NT2/D1 (cell line): Measurements from ENCODE around the gene SDHC.
A peak's percentile ranks its signal among the peaks of the same experiment; 100 is the strongest.

Source experiments
- DNase-seq: peaks from one replicate; pipeline ENCODE4 v3.0.0-alpha.2; 2011; ENCODE audit warnings: low read depth, low spot score
- H3K27me3 ChIP-seq: 2 replicates; pipeline ENCODE4 v1.6.0; 2011; ENCODE audit warnings: mild to moderate bottlenecking; ENCODE audit not compliant: insufficient read length, insufficient read depth
- H3K36me3 ChIP-seq: 2 replicates; pipeline ENCODE4 v1.6.1; 2011; ENCODE audit warnings: mild to moderate bottlenecking, low read length, mixed read lengths; ENCODE audit not compliant: insufficient read depth, insufficient read length
- H3K4me1 ChIP-seq: 2 replicates; pipeline ENCODE4 v1.5.1; 2011; ENCODE audit not compliant: insufficient read depth, insufficient read length
- H3K4me3 ChIP-seq: 2 replicates; pipeline ENCODE4 v1.5.1; 2011; ENCODE audit warnings: low read depth; ENCODE audit not compliant: insufficient read length
- H3K9ac ChIP-seq: 2 replicates; pipeline ENCODE4 v1.6.0; 2011; ENCODE audit warnings: low read depth; ENCODE audit not compliant: insufficient read length
- H3K9me3 ChIP-seq: 2 replicates; pipeline ENCODE4 v1.5.1; 2011; ENCODE audit warnings: mild to moderate bottlenecking, low read length; ENCODE audit not compliant: insufficient read depth
- SUZ12 ChIP-seq: IDR thresholded peaks from 2 replicates; pipeline ENCODE4 v1.6.1; 2011; ENCODE audit not compliant: insufficient read length, insufficient read depth; ENCODE audit errors: extremely low read depth
- YY1 ChIP-seq: IDR thresholded peaks from 2 replicates; pipeline ENCODE4 v1.6.1; 2011; ENCODE audit not compliant: insufficient read length, insufficient read depth
- ZNF274 ChIP-seq: IDR thresholded peaks from 2 replicates; pipeline ENCODE4 v1.6.1; 2011; ENCODE audit warnings: mild to moderate bottlenecking, low read depth, low read length

Gene SDHC

DNA sequence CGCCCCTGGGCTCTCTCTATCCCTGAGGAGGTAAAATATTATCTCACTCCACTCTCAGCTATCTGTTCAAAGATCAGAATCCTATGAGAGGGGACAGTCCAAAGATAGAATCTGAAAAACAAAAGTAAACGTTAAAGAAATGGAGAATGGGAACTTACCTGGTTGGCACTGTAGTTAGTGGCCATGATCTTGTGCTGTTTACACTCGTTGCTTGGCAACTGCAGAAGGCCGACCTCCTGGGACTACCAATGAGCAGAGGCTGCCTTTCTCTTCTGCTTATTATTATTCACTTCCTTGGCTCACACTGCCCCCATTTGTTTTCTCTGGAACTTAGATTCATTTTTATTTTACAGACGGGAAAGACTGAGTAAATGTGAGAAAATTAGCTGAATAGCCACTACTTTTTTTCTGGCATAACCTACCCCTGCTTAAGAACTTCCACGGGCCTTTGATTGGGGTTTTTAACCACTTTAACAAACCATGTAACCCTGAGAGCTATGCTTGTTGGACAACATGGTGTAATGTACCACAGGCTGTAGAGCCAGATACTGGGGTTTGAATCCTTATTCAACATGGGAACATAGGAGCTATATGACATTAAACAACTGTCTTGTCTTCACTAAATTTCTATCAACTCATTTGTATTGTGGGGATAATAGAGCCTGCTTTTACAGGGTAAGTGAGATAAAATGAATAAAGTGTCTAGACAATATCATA lies 53.7 kb downstream of the SDHC start, which contains the start of gene CFAP126:
Gene CFAP126, minus strand, starts transcription at position 193 of the 717 bp plus-strand sequence. Its CDS starts 8 bp downstream, at position 185.
- Histone ChIP-seq H3K36me3 (peaks cover 49% of the 10 kb centered on the region), H3K9ac (no peak within 1 kb of the TSS), H3K4me3 (no peak within 1 kb of the TSS), H3K9me3 (no peaks in the 10 kb centered on the region), H3K4me1 (no peaks in the 10 kb centered on the region), H3K27me3 (no peaks in the 10 kb centered on the region)
- DNase-seq, result peak; percentile 64
- TF ChIP-seq YY1 (no peak), SUZ12 (no peak), ZNF274 (no peak)

- no peak overlapping the region for H3K4me3 ChIP-seq
- H3K9ac ChIP-seq, result no peak overlapping the region
- DNase-seq, result no peak
- no peaks in the 10 kb centered on the region for H3K4me1 ChIP-seq
- H3K27me3 ChIP-seq, result no peaks in the 10 kb centered on the region
- TF ChIP-seq ZNF274, result no peak
- no peak for TF ChIP-seq YY1
- TF ChIP-seq SUZ12, result no peak
- peaks cover 1% of the 10 kb centered on the region for H3K36me3 ChIP-seq
- no peaks in the 10 kb centered on the region for H3K9me3 ChIP-seq
Measured at GRCh38 chr1:161373442-161373841, 59.3 kb downstream of the SDHC start.

- Histone ChIP-seq H3K4me1 (no peaks in the 10 kb centered on the region), H3K4me3 (no peak overlapping the region), H3K36me3 (no peaks in the 10 kb centered on the region), H3K9ac (no peak overlapping the region), H3K27me3 (no peaks in the 10 kb centered on the region), H3K9me3 (no peaks in the 10 kb centered on the region)
- no peak for TF ChIP-seq YY1
- TF ChIP-seq SUZ12, result no peak
- no peak for TF ChIP-seq ZNF274
- DNase-seq, result no peak
Measured at GRCh38 chr1:161374373-161374772, 60.2 kb downstream of the SDHC start.

DNA sequence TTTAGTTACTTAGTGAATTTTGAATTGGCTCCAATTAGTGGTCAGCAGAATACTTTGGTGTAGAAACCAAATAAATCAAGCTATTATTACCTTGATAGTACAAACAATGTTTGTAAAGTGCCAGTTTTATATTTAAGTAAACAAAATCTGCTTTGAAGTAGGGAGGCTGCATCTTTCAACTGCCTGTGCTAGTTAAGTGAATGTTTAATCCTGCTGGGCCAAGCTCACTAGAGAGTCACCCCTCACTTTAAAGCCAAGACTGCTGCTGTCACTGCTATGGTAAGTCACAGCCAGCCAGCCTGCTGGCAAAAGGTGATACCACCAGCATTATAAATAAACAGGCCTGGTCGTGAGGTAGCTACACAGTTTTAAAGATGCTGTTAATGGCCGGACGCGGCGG lies 63.8 kb downstream of the SDHC start:
- Histone ChIP-seq H3K36me3 (no peaks in the 10 kb centered on the region), H3K9me3 (no peaks in the 10 kb centered on the region), H3K27me3 (no peaks in the 10 kb centered on the region), H3K9ac (no peak overlapping the region), H3K4me3 (no peak overlapping the region), H3K4me1 (no peaks in the 10 kb centered on the region)
- TF ChIP-seq ZNF274 (no peak), SUZ12 (no peak), YY1 (no peak)
- no peak for DNase-seq

DNA sequence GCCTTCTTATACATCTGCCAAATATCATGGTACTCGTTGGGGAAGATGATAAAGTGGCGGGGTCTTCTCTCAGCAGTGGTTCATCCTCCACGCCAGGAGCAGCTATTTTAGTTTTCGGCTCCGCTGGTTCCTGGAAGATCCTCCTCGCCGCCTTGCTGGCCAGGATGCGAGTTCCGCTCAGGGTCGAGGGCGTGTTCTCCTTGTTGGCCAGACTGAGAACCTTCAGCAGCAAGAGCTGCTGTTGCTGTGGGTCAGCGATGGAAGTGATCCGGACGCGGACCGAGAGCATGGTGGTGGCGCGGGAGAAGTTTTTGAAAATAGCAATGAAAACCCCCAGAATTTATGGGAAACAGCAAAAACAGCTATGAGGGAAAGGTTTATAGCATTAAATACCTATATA lies 64.9 kb downstream of the SDHC start:
- no peaks in the 10 kb centered on the region for H3K36me3 ChIP-seq
- no peak overlapping the region for H3K9ac ChIP-seq
- H3K4me3 ChIP-seq, result no peak overlapping the region
- H3K9me3 ChIP-seq, result no peaks in the 10 kb centered on the region
- TF ChIP-seq SUZ12 (no peak), YY1 (no peak), ZNF274 (no peak)
- H3K4me1 ChIP-seq, result no peaks in the 10 kb centered on the region
- no peak for DNase-seq
- H3K27me3 ChIP-seq, result no peaks in the 10 kb centered on the region

GRCh38 chr1:161381707-161382106 lies 67.5 kb downstream of the SDHC start:
- DNase-seq, result no peak
- Histone ChIP-seq H3K9me3 (no peaks in the 10 kb centered on the region), H3K4me3 (no peak overlapping the region), H3K36me3 (no peaks in the 10 kb centered on the region), H3K9ac (no peak overlapping the region), H3K4me1 (no peaks in the 10 kb centered on the region), H3K27me3 (no peaks in the 10 kb centered on the region)
- TF ChIP-seq SUZ12, result no peak
- TF ChIP-seq ZNF274, result no peak
- TF ChIP-seq YY1, result no peak

GRCh38 chr1:161382214-161383019 lies 68.2 kb downstream of the SDHC start:
- Histone ChIP-seq H3K9ac (no peak overlapping the region), H3K4me3 (no peak overlapping the region), H3K36me3 (no peaks in the 10 kb centered on the region), H3K4me1 (no peaks in the 10 kb centered on the region), H3K27me3 (no peaks in the 10 kb centered on the region), H3K9me3 (no peaks in the 10 kb centered on the region)
- no peak for TF ChIP-seq YY1
- TF ChIP-seq SUZ12, result no peak
- no peak for TF ChIP-seq ZNF274
- peak; percentile 39 for DNase-seq
